HFFc6 (cell line): ENCODE data around the gene OR7D4. TPM values are rescaled to one million over a fixed set of nuclear protein-coding genes. Genes with fewer than 3 reads are reported as not detected.

Experiments
- DNase-seq: peaks from one replicate; pipeline ENCODE4 v3.0.0-alpha.2; 2018
- H3K27ac Mint-ChIP-seq: 2 replicates; pipeline ENCODE4 v1.8.0; 2020; ENCODE audit warnings: mild to moderate bottlenecking, mixed read lengths
- H3K27me3 Mint-ChIP-seq: 2 replicates; pipeline ENCODE4 v1.8.0; 2021; ENCODE audit warnings: mild to moderate bottlenecking, moderate library complexity, mixed read lengths; ENCODE audit not compliant: insufficient read depth
- H3K36me3 Mint-ChIP-seq: 2 replicates; pipeline ENCODE4 v1.8.0; 2021; ENCODE audit warnings: low read depth, mixed read lengths
- H3K4me1 Mint-ChIP-seq: 2 replicates; pipeline ENCODE4 v1.8.0; 2020; ENCODE audit warnings: low read depth, mixed read lengths
- H3K4me3 Mint-ChIP-seq: 2 replicates; pipeline ENCODE4 v1.8.0; 2020; ENCODE audit warnings: mild to moderate bottlenecking, moderate library complexity, mixed read lengths
- H3K9me3 Mint-ChIP-seq: 2 replicates; pipeline ENCODE4 v1.8.0; 2020; ENCODE audit warnings: mild to moderate bottlenecking, mixed read lengths
- CTCF ChIP-seq: fragments of 200-600 bp; sonication (generic); IDR thresholded peaks from 2 replicates; pipeline ENCODE4 v1.5.0; 2021; ENCODE audit warnings: antibody characterized with exemption, mild to moderate bottlenecking
- total RNA-seq, 6 experiments: library from RNA; stranded (reverse); fragmentation: NEBNext Ultra II Directional; extraction: Animal tissue kit (Norgen Biotek cat#: 25700); gene quantifications; 2 replicates in 1 of 6; 3 replicates in 5 of 6; pipeline ENCODE4 v1.2.3, GENCODE V29; 2021

The OR7D4 gene
- total RNA-seq, 6 experiments from 2014 or later, result not detected

- Mint-ChIP-seq H3K27ac (no peak overlapping the region), H3K4me3 (no peak overlapping the region), H3K9me3 (peaks cover 34% of the 10 kb centered on the region), H3K36me3 (peaks cover 60% of the 10 kb centered on the region), H3K27me3 (no peaks in the 10 kb centered on the region), H3K4me1 (peaks cover 5% of the 10 kb centered on the region)
- TF ChIP-seq CTCF, result no peak
- DNase-seq, result no peak
Observed at GRCh38 chr19:9166846-9167245, 52.5 kb downstream of the OR7D4 start.

- Mint-ChIP-seq H3K27me3 (no peaks in the 10 kb centered on the region), H3K9me3 (peaks cover 50% of the 10 kb centered on the region), H3K4me1 (peaks cover 5% of the 10 kb centered on the region), H3K36me3 (peaks cover 76% of the 10 kb centered on the region), H3K4me3 (no peak overlapping the region), H3K27ac (no peak overlapping the region)
- no peak for DNase-seq
- no peak for TF ChIP-seq CTCF
Observed at GRCh38 chr19:9165261-9165660, 54.1 kb downstream of the OR7D4 start.

- Mint-ChIP-seq H3K9me3 (peaks cover 79% of the 10 kb centered on the region), H3K4me1 (peaks cover 5% of the 10 kb centered on the region), H3K4me3 (no peak overlapping the region), H3K27ac (no peak overlapping the region), H3K27me3 (no peaks in the 10 kb centered on the region), H3K36me3 (peaks cover 99% of the 10 kb centered on the region)
- TF ChIP-seq CTCF, result no peak
- no peak for DNase-seq
Observed at GRCh38 chr19:9161427-9161826, 58.0 kb downstream of the OR7D4 start.

Other genes with a start within 250 kb of the OR7D4 start
- not detected for gene MUC16, start 209.2 kb downstream of the OR7D4 start, total RNA-seq
- gene OR1M1, start 132.5 kb downstream of the OR7D4 start, total RNA-seq, result not detected
- gene OR7G2, start 112.1 kb downstream of the OR7D4 start, total RNA-seq, result not detected
- not detected for gene OR7G1, start 103.8 kb downstream of the OR7D4 start, total RNA-seq
- not detected for gene OR7G3, start 92.6 kb downstream of the OR7D4 start, total RNA-seq
- gene ZNF317, start 79.2 kb downstream of the OR7D4 start, total RNA-seq, result 10 to 100 TPM; 17.1 to 21.8 (median 20.5) TPM
- gene OR7D2, start 40.6 kb downstream of the OR7D4 start, total RNA-seq, result not detected
- gene OR7E24, start 31.3 kb upstream of the OR7D4 start, total RNA-seq, result not detected
- 1 to 10 TPM; 5.5 to 7.1 (median 6.6) TPM for gene ZNF699, start 90.2 kb upstream of the OR7D4 start, total RNA-seq
- 10 to 100 TPM in 5 of 6 experiments, 1 to 10 TPM in 1; 9.2 to 13.8 (median 11.5) TPM for gene ZNF559, start 104.6 kb upstream of the OR7D4 start, total RNA-seq
- 1 to 10 TPM in 2 of 6 experiments, under 1 TPM in 4; 0.66 to 1.3 (median 0.91) TPM for gene ZNF177, start 143.4 kb upstream of the OR7D4 start, total RNA-seq
- gene ZNF266, start 216.0 kb upstream of the OR7D4 start, total RNA-seq, result 1 to 10 TPM; 6.3 to 7.8 (median 7.0) TPM